GM15510 (cell line): ENCODE measurements around the gene CYB561.

ENCODE experiments used
- POLR2A ChIP-seq: IDR thresholded peaks from 3 replicates; pipeline ENCODE4 v1.6.1; 2011; ENCODE audit warnings: borderline replicate concordance; ENCODE audit not compliant: insufficient read length; ENCODE audit errors: extremely low read depth

Gene CYB561

DNA sequence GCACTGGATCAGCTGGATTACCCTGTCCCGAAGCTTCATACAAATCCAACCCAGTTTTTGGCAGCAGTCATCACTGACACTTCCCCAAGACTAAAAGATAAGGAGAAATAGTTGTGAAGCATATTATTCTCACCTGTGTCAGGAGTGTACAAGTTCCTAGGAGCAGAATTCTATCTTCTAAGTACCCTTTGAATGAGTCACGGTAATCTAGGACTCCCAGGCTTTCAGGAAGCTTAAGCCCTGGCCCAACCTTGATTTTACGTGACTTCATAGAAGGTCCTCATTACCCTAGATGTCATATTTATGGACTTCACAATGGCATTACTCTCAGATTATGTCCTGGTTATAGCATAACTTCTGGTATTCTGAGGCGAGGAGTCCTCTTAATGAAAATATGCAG lies 31.9 kb downstream of the CYB561 start:
- no peak for TF ChIP-seq POLR2A

DNA sequence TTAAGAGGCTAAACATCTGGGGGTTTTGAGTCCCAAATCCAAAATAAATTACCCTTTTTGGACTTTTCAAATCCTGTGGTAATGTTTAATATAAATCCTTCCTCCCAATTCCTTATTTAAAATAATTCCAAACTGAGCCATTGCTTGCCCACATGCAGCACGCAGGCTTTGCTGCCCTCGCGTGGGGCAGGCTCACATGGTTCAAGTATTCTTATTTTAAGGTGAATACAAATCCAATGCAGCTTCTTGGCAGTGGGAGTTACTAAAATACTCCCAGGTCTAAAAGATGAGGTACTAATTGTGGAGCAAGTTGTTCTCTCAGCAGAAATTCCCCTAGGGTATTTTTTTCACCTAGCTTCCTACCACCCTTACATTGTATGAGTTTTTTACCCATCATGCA lies 33.0 kb downstream of the CYB561 start:
- TF ChIP-seq POLR2A = no peak

DNA sequence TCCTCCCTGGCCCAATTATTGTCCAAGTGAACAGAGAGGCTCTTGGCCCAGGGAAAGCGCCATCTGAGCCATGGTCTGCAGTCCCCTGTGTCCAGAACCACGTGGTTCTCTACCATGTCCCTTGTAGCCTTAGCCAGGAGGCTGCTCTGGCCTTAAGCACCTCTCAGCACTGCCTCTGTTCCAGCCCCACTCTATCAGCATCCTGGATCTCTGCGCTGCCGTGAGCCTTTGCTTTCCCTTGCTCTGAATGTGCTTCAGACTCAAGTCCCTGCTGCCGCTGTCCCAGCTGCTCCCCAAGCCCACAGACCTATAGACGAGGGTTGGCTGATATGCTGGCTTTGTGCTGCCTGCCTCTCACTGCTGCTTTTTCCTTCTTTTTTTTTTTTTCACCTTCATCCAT lies 33.9 kb downstream of the CYB561 start:
- no peak for TF ChIP-seq POLR2A

DNA sequence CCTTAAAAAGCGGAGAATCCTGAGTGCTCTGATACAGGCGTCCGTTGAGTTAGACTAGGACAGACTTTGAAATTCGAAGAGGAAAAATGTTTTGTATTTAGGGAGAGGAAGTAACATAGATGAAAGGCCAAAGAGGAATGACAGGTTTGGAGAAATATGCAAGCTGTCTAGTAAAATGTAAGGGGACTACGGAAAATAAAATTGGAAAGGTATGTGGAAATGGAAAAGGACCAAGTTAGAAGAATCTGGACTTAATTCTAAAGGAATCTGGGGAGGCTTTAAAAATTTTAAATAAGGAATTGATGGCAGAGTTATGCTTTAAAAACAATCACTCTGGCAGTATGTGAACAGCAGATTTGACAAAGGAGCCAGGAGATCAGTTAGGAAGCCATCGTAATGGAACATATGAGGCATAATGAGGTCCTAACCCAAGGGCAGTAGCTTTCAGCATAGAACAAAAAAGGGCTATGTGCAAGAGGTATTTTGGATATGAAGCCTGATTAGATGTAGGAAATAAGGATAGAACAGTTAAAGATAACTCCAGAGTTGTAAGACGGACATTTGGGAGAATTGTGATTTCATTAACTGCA lies 38.3 kb downstream of the CYB561 start:
- TF ChIP-seq POLR2A = no peak

DNA sequence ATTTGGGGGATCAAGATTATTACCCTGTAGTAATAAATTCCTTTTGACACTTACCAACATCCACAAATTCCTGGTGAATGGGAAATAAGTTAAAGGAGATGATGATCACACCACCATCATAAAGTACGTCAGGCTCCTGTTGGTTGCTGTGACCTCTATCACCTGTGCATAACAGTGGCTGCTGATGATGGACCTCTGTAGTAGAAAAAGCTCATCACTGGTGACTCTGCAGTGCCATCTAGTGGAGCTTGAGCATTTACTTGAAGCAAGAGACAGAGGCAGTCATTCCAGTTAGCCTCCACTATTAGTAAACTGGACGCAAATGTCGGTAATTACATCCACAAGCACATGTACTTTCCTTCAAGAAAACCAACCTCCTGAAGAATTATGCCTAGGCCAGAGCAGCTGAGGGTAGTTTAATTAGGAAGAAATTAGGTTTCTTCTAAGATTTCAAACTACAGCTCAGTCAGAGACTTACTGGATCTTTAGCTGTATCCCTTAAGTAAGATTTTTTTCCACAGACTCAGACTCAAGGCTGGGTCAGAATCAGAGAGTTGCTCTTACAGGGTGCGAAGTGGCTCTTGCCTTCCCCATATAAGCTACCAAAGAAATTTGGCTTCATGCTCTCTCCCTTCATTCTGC lies 39.3 kb downstream of the CYB561 start:
- TF ChIP-seq POLR2A = no peak

DNA sequence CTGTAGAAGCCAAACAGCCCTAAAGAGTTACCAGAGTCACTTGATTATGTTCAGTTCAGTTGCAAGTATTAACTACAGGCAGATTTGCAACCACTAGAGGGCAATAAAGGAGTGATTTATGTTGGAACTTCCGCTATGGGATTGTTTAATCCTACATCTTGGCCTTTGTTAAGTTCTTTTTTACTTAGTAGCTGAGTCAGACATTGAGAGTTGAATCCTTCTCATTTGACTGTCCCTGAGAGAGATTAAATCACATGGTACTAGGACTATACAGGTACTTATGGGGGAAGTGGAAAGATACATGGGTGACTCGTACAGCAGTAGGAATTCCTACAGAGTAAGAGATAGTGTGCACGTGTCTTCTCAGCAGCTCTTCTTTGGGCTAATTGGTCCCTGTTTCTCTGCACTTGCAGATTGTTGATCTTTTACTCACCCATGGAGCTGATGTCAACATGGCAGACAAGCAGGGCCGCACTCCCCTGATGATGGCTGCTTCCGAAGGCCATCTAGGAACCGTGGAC lies 40.3 kb downstream of the CYB561 start:
- no peak for TF ChIP-seq POLR2A

DNA sequence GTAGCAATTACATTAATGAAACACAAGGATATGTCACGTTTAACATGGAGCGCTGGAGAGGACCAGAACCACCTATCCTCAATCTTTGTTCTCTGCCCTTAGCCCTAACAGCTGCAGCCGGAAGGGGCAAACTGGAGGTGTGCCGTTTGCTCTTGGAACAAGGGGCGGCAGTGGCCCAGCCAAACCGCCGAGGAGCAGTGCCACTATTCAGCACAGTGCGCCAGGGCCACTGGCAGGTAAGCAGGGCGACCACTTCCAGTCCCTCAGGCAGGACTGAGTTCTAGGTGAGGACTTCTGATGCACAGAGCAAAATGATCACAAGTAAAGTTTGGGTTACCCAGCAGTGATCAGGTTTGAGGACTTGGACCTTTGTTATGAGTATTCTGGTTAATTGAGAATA lies 41.1 kb downstream of the CYB561 start:
- TF ChIP-seq POLR2A = no peak

DNA sequence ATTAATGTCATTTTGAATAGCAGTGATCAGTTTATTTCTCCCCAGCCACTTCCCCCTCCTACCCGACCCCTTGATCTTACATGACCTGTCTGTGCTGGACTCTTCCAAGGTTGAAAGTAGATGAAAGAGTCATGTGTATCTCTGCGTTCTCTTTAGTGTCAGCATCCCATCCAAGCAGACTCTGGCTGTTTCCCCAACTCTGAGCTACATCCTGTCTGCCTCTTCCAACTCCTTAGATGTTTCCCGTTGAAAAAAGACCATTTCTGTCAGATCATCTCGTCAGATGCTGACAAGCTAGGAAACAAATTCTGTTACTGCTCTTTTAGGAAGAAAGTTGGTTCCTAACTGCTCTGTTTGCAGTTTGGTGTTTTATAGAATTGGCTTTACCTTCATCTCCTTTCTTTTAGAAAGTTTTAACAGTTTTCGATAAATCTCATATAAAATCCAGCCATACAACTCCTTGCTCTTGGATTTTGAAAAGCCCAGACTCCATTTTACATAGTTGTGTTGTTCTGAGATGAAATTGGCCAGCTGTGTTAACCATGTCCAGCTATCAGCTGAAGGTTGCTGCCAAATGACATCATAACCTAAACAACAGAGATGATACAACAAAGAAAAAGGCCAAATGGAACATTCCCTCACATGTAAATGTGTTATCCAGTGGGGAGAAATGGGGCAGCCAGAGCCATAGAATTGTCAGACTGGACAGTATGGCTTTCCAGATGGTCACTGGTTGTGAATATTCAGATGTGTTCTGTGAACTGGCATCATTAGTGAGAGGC lies 43.5 kb downstream of the CYB561 start:
- TF ChIP-seq POLR2A = no peak

DNA sequence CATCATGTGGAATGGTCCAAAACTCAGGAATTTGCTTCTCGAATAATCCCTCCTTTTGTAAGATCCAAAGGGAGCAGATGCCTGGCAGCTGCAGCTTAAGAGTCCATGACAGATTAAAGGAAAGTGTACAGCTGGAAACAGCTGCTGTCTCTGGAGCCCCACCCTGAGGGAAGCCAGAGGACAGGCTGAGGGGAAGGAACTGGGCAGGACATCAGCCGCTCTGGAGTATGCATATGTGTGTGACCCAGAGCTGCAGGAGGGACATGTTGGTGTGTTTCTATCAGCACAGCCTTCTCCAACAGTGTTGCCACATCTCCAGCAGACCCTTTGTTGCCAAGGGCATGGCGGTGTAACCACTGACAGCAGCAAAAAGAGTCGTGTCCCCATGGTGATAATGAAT lies 46.2 kb downstream of the CYB561 start:
- no peak for TF ChIP-seq POLR2A

DNA sequence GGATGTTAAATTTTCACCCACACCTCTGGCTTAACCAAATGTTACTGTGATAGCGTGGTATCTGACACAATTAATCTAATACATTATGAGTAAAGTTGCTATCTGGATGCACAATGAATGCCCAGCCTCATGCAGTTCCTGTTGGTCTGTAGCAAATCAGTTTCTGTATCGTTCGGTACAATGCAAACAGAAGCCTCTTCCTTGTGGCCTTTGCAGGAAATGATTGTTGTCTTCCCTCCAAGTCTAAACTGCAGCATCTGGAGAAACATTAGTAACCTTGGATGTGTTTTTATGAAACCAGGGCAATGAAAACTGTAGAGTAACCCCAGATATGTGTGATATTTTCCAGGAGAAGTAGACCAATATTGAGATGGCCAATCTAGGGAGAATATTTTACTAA lies 46.8 kb downstream of the CYB561 start:
- TF ChIP-seq POLR2A = no peak

DNA sequence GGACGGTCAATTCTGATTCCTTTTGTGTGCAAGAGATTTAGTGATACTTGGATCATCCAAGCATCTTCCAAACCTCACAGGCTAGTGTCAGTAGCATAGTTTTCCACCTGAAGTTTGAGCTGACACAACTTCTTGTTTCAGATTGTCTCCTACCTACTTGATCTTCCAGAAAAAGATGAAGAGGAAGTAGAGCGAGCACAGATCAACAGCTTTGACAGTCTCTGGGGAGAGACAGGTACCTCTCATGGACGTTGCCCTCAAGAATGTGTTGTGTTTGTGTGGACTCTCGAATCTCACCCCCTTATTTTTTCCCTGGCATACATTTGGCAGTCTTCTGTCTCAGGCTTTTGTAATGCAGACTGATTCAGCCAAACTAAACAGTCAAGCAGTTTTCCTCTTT lies 47.4 kb downstream of the CYB561 start:
- no peak for TF ChIP-seq POLR2A

DNA sequence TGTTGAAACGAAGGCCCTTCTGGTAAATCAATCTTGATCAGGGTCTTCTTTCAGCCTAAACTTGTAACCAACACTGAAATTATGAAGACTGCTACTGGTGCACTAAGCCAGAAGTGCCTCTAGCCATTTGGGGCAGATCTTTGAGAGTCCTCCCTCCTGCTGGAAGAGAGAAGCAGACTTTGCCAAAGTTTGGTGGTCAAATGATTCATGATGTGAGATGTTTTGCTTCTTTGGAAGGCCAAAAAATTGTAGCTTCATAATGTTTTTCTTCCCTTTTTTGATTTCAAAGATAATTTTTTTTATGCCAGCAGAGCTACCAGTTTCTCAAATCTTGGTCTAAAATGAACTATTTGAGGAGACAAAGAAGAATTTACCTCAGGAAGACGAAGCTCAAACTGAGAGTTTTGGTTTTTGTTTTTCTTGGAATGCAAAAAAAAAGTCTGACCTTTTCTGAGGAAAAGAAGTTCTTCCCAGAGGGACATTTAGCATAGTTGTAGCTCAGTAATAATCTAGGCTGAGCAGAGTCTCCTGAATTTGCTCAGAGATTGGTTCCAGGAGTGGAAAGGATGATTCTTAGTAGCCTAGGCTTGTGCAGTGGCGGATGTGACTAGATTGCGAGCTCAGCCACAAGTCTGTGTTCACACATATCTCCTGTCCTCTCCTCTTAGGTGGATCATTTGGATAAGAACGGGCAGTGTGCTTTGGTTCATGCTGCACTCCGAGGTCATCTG lies 50.9 kb downstream of the CYB561 start:
- TF ChIP-seq POLR2A = no peak

DNA sequence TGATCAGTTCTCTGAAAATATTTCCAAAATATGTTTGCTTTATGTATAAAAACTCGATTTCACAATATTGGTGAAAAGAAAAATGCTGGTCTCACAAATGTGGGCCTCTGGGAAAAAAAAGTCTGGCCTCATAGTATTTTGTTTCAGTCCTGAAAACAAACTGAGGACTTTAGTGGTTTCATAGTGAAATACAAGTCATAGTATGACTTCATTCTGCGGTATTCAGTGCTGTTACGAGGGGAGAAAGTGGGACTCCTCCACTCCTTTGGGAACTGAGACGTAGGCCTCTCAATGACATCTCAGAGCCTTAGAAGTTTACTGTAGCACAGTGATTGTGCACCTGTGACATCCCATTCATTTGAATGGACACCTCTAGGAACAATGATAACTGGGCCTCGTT lies 56.0 kb downstream of the CYB561 start:
- TF ChIP-seq POLR2A = no peak

DNA sequence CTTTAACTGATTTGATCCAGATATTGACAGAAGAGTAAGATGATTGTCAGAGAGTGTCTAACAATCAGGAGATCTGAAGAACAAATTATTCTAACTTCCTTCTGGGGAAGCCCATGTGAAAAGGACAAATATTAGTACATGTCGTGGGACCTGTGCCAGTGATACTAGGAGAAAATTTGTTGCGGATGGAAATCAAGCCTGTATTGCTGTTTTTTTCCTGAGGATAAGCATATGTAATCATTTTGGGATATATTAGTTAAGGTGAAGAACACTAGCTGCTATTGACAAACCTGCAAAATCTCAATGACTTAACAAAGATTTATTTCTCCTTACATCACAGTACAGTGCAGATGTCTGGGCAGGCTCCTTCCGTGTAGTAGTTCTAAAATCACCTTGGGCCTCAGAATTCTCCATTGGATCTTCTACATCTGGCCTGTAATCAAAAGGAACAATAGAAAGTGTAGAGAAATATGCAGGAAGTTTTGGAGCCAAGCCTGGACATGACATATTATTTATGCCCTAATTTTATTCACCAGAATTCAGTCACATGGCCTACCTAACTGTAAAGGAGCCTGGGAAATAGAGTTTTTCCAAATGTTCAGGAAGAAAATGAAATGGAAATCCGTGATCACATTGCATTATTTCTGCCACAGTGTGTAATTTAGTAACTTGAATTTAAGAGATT lies 58.3 kb downstream of the CYB561 start:
- no peak for TF ChIP-seq POLR2A
